Heart left ventricle (tissue), 16 donors: ENCODE data around the gene TAS1R3. TPM values are rescaled to one million over a fixed set of nuclear protein-coding genes. Genes with fewer than 3 reads are reported as not detected.
A peak's percentile ranks its signal among the peaks of the same experiment; 100 is the strongest.

Source experiments
- ATAC-seq, 4 donors: fragments of 200-7000 bp; cut with Tn5 transposase; one replicate each; pipeline ENCODE4 v1.9.1; 2020 to 2022; ENCODE audit warnings: moderate library complexity in 4 of 4, mild to moderate bottlenecking in 3 of 4, moderate number of reproducible peaks in 1 of 4
- DNase-seq, 5 donors: peaks; one replicate each; pipeline ENCODE4 v3.0.0-alpha.2; 2020
- H3K27ac ChIP-seq, 12 donors: fragments of 200-600 bp; sonication (generic) in 4 of 12; one replicate each; pipeline versions ENCODE4 v1.5.0 to v1.8.0; 2016 to 2022; ENCODE audit warnings: mild to moderate bottlenecking in 2 of 12
- H3K27me3 ChIP-seq, 9 donors: fragments of 200-600 bp; sonication (generic) in 2 of 9; one replicate each; pipeline versions ENCODE4 v1.5.1 to v1.8.0; 2016 to 2022; ENCODE audit warnings: mild to moderate bottlenecking in 3 of 9
- H3K36me3 ChIP-seq, 9 donors: fragments of 200-600 bp; sonication (generic) in 2 of 9; one replicate each; pipeline versions ENCODE4 v1.5.0 to v1.8.0; 2018 to 2022; ENCODE audit warnings: mild to moderate bottlenecking in 2 of 9
- H3K4me1 ChIP-seq, 12 donors: fragments of 200-600 bp; sonication (generic) in 4 of 12; one replicate each; pipeline versions ENCODE4 v1.5.0 to v1.8.0; 2016 to 2022; ENCODE audit warnings: mild to moderate bottlenecking in 3 of 12
- H3K4me3 ChIP-seq, 12 donors: fragments of 200-600 bp; sonication (generic) in 4 of 12; one replicate each; pipeline versions ENCODE4 v1.5.0 to v1.8.0; 2017 to 2022; ENCODE audit warnings: mild to moderate bottlenecking in 9 of 12, moderate library complexity in 4 of 12
- H3K9me3 ChIP-seq, 12 donors: fragments of 200-600 bp; sonication (generic) in 4 of 12; one replicate each; pipeline versions ENCODE4 v1.5.0 to v1.8.0; 2016 to 2022; ENCODE audit warnings: mild to moderate bottlenecking in 1 of 12
- CTCF ChIP-seq, 12 donors: fragments of 200-600 bp; sonication (generic) in 4 of 12; IDR thresholded peaks; one replicate each; pipeline versions ENCODE4 v1.5.0 to v1.8.0; 2018 to 2022; ENCODE audit warnings: antibody characterized with exemption in 12 of 12, mild to moderate bottlenecking in 5 of 12
- POLR2A ChIP-seq, 2 donors: fragments of 450-650 bp; IDR thresholded peaks; one replicate each; pipeline ENCODE4 v1.6.1; 2017; ENCODE audit warnings: antibody characterized with exemption in 2 of 2, mild to moderate bottlenecking in 2 of 2, moderate library complexity in 2 of 2
- WGBS, 4 donors: extraction: QIAGEN DNeasy Blood & Tissue Kit in 2 of 4; methylation state at CpG; one replicate each; pipeline versions ENCODE4 v1.1.5 to v1.1.7; 2013 to 2018; 5-methylcytosine and 5-hydroxymethylcytosine counted together
- intact Hi-C, 10 donors: fragments of 100-400 bp; cut with DNase I; formaldehyde crosslinking; loops; one replicate each; pipeline versions ENCODE4 v1.11.1 to v1.14.2; 2022
- polyA plus RNA-seq, 2 donors: library from polyadenylated mRNA; stranded (reverse); fragments of 200-250 nt; gene quantifications; one replicate each; pipeline ENCODE4 v1.2.3, GENCODE V29; 2013
- total RNA-seq, 9 donors: library from RNA; depleted of rRNA in 2 of 9; stranded (reverse); fragments of >200 nt in 2 of 9; fragmentation: NEBNext Ultra II Directional in 3 of 9; extraction: Animal tissue kit (Norgen Biotek cat#: 25700) in 3 of 9; gene quantifications; one replicate each; pipeline versions ENCODE4 v1.1.0 to v1.2.4, GENCODE V29; 2016 to 2023
- donor health status: ischemic (EF 13 %, LVEDD 7.1; RV severe dilation, severe dysfunction).
- donor health status: healthy with polysubstance abuse.
- donor health status: DM: no; HTN: yes; CAD: no.
- donor health status: DM: no; HTN: no; CAD: no.
- donor health status: ischemic (EF 25% LVEDD 6.9; RV normal size, moderate dysfunction).
- donor health status: ischemic (EF 25% LVEDD 5.7; RV mildly dilated, moderate dysfunction).
- donor health status: healthy.
- donor health status: DM: yes; HTN: yes; CAD: no.
- donor health status: ischemic (EF 35%, LVEDD 5.7; RV mildly dilated, moderate dysfunction).
- donor health status: nonischemic (EF 11% LVEDD 7.7; RV severe dilation, severe dysfunction).
- donor health status: DM: yes; HTN: yes; CAD: no.
- donor health status: PGD.
- donor health status: ischemic (EF 29% LVEDD 5.4; RV normal size, mild dysfunction).
- donor health status: nonischemic (EF 23%, LVEDD 6.1; RV moderate dilation, normal function).

The TAS1R3 gene
- total and polyA plus RNA-seq, 11 donors, result 0.21 to 1.3 (median 0.38) TPM

- H3K36me3 ChIP-seq, result peaks cover 0 to 12% (median 8%) of the 10 kb centered on the region in 9 donors
- intact Hi-C loops, result no loop called here
- H3K27me3 ChIP-seq, result no peaks in the 10 kb centered on the region
- H3K4me1 ChIP-seq, result peaks cover 3 to 59% (median 35%) of the 10 kb centered on the region in 12 donors
- WGBS, 4 donors, result 53 to 65% (median 61%) methylated on average over 3 to 12 of the region's 12 CpGs
- peak overlapping the region in 3 of 12 donors; percentile 3 to 10 (median 7) for H3K4me3 ChIP-seq
- DNase-seq (no peak), ATAC-seq (peak in 2 of 4 donors; percentile 6 to 27)
- H3K27ac ChIP-seq, result peak overlapping the region in 6 of 12 donors; percentile 4 to 86 (median 33)
- no peak for TF ChIP-seq POLR2A (IDR thresholded peaks at IDR 0.05)
- no peak for TF ChIP-seq CTCF (IDR thresholded peaks at IDR 0.05)
- H3K9me3 ChIP-seq, result no peaks in the 10 kb centered on the region
These were observed 14.9 kb downstream of the TAS1R3 start for GRCh38 chr1:1345860-1346500.

- no peak for DNase-seq
- Histone ChIP-seq H3K4me1 (peaks cover 3 to 61% (median 37%) of the 10 kb centered on the region in 12 donors), H3K27me3 (peaks cover 0 to 1% (median 0%) of the 10 kb centered on the region in 9 donors), H3K9me3 (no peaks in the 10 kb centered on the region), H3K27ac (peak overlapping the region in 4 of 12 donors; percentile 25 to 86 (median 33)), H3K36me3 (peaks cover 0 to 7% (median 4%) of the 10 kb centered on the region in 9 donors), H3K4me3 (peak overlapping the region in 1 of 12 donors; percentile 10)
- WGBS, 4 donors, result 86 to 97% (median 95%) methylated on average over 7 to 10 of the region's 10 CpGs
- intact Hi-C loops, result no loop called here
- no peak for ATAC-seq
- TF ChIP-seq POLR2A (IDR thresholded peaks at IDR 0.05), result no peak
- no peak for TF ChIP-seq CTCF (IDR thresholded peaks at IDR 0.05)
These were observed 15.4 kb downstream of the TAS1R3 start for GRCh38 chr1:1346501-1346890.

GRCh38 chr1:1347026-1347595 is 16.0 kb downstream of the TAS1R3 start:
- DNase-seq (no peak), ATAC-seq (no peak)
- 86 to 89% (median 88%) methylated on average over 8 to 10 of the region's 10 CpGs for WGBS, 4 donors
- H3K4me3 ChIP-seq, result peak overlapping the region in 9 of 12 donors; percentile 54 to 93 (median 80)
- TF ChIP-seq CTCF (IDR thresholded peaks at IDR 0.05), result no peak
- TF ChIP-seq POLR2A (IDR thresholded peaks at IDR 0.05), result no peak
- peaks cover 0 to under 1% (median 0%) of the 10 kb centered on the region in 9 donors for H3K36me3 ChIP-seq
- H3K27ac ChIP-seq, result peak overlapping the region; percentile 42 to 87 (median 80)
- H3K4me1 ChIP-seq, result peaks cover 3 to 67% (median 42%) of the 10 kb centered on the region in 12 donors
- no peaks in the 10 kb centered on the region for H3K9me3 ChIP-seq
- intact Hi-C loops, result no loop called here
- H3K27me3 ChIP-seq, result peaks cover 0 to 4% (median 0%) of the 10 kb centered on the region in 9 donors
